Liver (tissue), 9 donors: ENCODE results near the gene PCDHGB2. TPM values are rescaled to one million over a fixed set of nuclear protein-coding genes. Genes with fewer than 3 reads are reported as not detected.

ENCODE experiments used
- DNase-seq: peaks from one replicate; pipeline ENCODE4 v3.0.0-alpha.2; 2017; ENCODE audit warnings: low spot score
- H3K27ac ChIP-seq, 2 donors: one replicate each; pipeline ENCODE4 v1.7.0; 2013; ENCODE audit warnings: inconsistent platforms in 2 of 2, low read length in 2 of 2, control low read depth in 1 of 2, low read depth in 1 of 2, mild to moderate bottlenecking in 1 of 2
- H3K27me3 ChIP-seq, 4 donors: one replicate each; pipeline versions ENCODE4 v1.6.1 to v1.7.0; 2013; ENCODE audit warnings: low read length in 3 of 4, inconsistent platforms in 1 of 4, mild to moderate bottlenecking in 1 of 4, moderate library complexity in 1 of 4; ENCODE audit not compliant: control insufficient read depth in 4 of 4, insufficient read depth in 4 of 4
- H3K36me3 ChIP-seq, 4 donors: one replicate each; pipeline versions ENCODE4 v1.6.1 to v1.7.0; 2013; ENCODE audit warnings: low read length in 3 of 4, mild to moderate bottlenecking in 3 of 4, low read depth in 1 of 4, moderate library complexity in 1 of 4; ENCODE audit not compliant: control insufficient read depth in 4 of 4, insufficient read depth in 3 of 4
- H3K4me1 ChIP-seq, 4 donors: one replicate each; pipeline versions ENCODE4 v1.6.1 to v1.7.0; 2013; ENCODE audit warnings: low read length in 3 of 4, mild to moderate bottlenecking in 3 of 4, moderate library complexity in 1 of 4; ENCODE audit not compliant: control insufficient read depth in 4 of 4, insufficient read depth in 4 of 4
- H3K4me3 ChIP-seq, 3 donors: one replicate each; pipeline versions ENCODE4 v1.6.1 to v1.7.0; 2013; ENCODE audit warnings: low read length in 3 of 3, control low read depth in 1 of 3, low read depth in 1 of 3, mild to moderate bottlenecking in 1 of 3
- H3K9ac ChIP-seq, 2 donors: one replicate each; pipeline ENCODE4 v1.7.0; 2013; ENCODE audit warnings: low read length in 2 of 2, mild to moderate bottlenecking in 2 of 2, moderate library complexity in 2 of 2, control low read depth in 1 of 2, low read depth in 1 of 2
- H3K9me3 ChIP-seq, 4 donors: one replicate each; pipeline versions ENCODE4 v1.6.1 to v1.7.0; 2013; ENCODE audit warnings: low read length in 3 of 4; ENCODE audit not compliant: control insufficient read depth in 4 of 4
- ATF3 ChIP-seq: IDR thresholded peaks from 2 replicates; pipeline ENCODE4 v1.6.1; 2016; ENCODE audit warnings: antibody characterized with exemption
- CTCF ChIP-seq: fragments of 150-350 bp; IDR thresholded peaks from 2 replicates; pipeline ENCODE4 v1.5.1; 2017; ENCODE audit warnings: improper control_type of control experiment, low read depth, low read length; ENCODE audit not compliant: missing input control
- GABPA ChIP-seq, 2 donors: IDR thresholded peaks in 1 of 2; conservative IDR thresholded peaks in 1 of 2; 2 replicates each; pipeline ENCODE4 v1.6.1; 2016; ENCODE audit warnings: antibody characterized with exemption in 2 of 2, mild to moderate bottlenecking in 1 of 2, moderate library complexity in 1 of 2
- NR2F2 ChIP-seq: IDR thresholded peaks from 2 replicates; pipeline ENCODE4 v1.6.1; 2016; ENCODE audit warnings: antibody characterized with exemption
- RAD21 ChIP-seq, 2 donors: IDR thresholded peaks; 2 replicates each; pipeline ENCODE4 v1.6.1; 2016; ENCODE audit warnings: antibody characterized with exemption in 2 of 2, mild to moderate bottlenecking in 2 of 2
- YY1 ChIP-seq: IDR thresholded peaks from 2 replicates; pipeline ENCODE4 v1.6.1; 2016; ENCODE audit warnings: antibody characterized with exemption, mild to moderate bottlenecking
- WGBS: extraction: QIAGEN DNeasy Blood & Tissue Kit; methylation state at CpG from one replicate; pipeline ENCODE4 v1.1.7; 2013; 5-methylcytosine and 5-hydroxymethylcytosine counted together
- polyA plus RNA-seq, 2 donors: library from polyadenylated mRNA; stranded (reverse) in 1 of 2; unstranded in 1 of 2; fragments of 200-250 nt in 1 of 2; fragments of >200 nt in 1 of 2; fragmentation: Nextera tagmentation in 1 of 2; extraction: Ambion mirVana in 1 of 2; gene quantifications; one replicate each; pipeline versions ENCODE4 v1.2.1 to v1.2.3, GENCODE V29; 2013 to 2015
- total RNA-seq, 2 donors: library from RNA; depleted of rRNA; stranded (reverse); fragments of >200 nt; gene quantifications; one replicate each; pipeline ENCODE4 v1.2.3, GENCODE V29; 2014
- TF ChIP-seq, protein P1 (sequence below): IDR thresholded peaks from 2 replicates; pipeline ENCODE4 v1.6.1; 2016; ENCODE audit warnings: antibody characterized with exemption
- donor health status: healthy.
- donor health status: healthy.
- donor health status: healthy.
- donor health status: healthy.
- donor health status: healthy.

The PCDHGB2 gene
- total and polyA plus RNA-seq, 4 donors: 0.28 to 1.0 (median 0.47) TPM; not detected in 1

- TF ChIP-seq NR2F2 (no peak), GABPA (IDR thresholded peaks at IDR 0.05 in 1 of 2, conservative IDR thresholded peaks at IDR 0.05 in 1 of 2) (no peak), CTCF (no peak), ATF3 (no peak)
- H3K36me3 ChIP-seq: no peaks in the 10 kb centered on the region
- H3K27ac ChIP-seq: no peak overlapping the region
- DNase-seq: no peak
- 29% methylated on average over 61 of the region's 61 CpGs for WGBS
- peaks cover 0 to 4% (median 0%) of the 10 kb centered on the region in 4 donors for H3K4me1 ChIP-seq
- H3K9ac ChIP-seq: no peak overlapping the region
- peak overlapping the region in 2 of 3 donors; percentile 6 to 54 for H3K4me3 ChIP-seq
- H3K9me3 ChIP-seq: peaks cover 16 to 67% (median 33%) of the 10 kb centered on the region in 4 donors
- peaks cover 0 to 3% (median 0%) of the 10 kb centered on the region in 4 donors for H3K27me3 ChIP-seq
Measured at GRCh38 chr5:141399555-141400258, 39.9 kb downstream of the PCDHGB2 start.

DNA sequence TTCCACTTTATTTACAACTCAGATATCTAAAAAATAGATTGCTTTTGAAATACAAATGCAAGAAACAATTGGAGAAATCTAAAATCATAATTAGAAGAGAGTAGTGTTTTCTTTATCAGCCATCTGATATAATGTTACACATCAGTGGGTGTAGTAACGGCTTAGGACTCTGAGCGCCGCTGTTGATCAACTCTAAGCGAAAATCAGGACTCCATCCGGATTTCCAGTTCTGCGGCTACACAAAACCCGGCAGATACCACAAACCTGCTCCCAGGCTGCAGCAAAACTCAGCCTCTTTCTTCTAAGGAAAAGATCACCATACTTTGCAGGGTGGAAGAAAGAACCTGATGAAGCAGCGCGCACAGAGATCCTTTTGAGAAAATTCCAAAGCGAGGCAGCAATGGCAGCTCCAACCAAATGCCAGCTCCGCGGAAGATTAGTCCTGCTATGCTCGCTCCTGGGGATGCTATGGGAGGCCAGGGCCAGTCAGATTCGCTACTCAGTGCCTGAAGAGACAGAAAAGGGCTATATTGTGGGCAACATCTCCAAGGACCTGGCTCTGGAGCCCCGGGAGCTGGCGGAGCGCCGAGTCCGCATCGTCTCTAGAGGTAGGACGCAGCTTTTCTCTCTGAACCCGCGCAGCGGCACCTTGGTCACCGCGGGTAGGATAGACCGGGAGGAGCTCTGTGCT, 42.9 kb downstream of the PCDHGB2 start, which contains the start of gene PCDHGA9:
Gene PCDHGA9, plus strand, starts transcription at position 226 of the 691 bp plus-strand sequence. Its CDS starts 175 bp downstream, at position 401.
- Histone ChIP-seq H3K4me3 (peak within 1 kb of the TSS; percentile 27 to 69 (median 63)), H3K27ac (no peak within 1 kb of the TSS), H3K9me3 (peaks cover 16 to 63% (median 36%) of the 10 kb centered on the region in 4 donors), H3K4me1 (peaks cover 0 to 4% (median 0%) of the 10 kb centered on the region in 4 donors), H3K27me3 (peaks cover 0 to 3% (median 0%) of the 10 kb centered on the region in 4 donors), H3K9ac (no peak within 1 kb of the TSS), H3K36me3 (no peaks in the 10 kb centered on the region)
- 19% methylated on average over 27 of the region's 27 CpGs for WGBS
- no peak for DNase-seq
- TF ChIP-seq, protein P1, sequence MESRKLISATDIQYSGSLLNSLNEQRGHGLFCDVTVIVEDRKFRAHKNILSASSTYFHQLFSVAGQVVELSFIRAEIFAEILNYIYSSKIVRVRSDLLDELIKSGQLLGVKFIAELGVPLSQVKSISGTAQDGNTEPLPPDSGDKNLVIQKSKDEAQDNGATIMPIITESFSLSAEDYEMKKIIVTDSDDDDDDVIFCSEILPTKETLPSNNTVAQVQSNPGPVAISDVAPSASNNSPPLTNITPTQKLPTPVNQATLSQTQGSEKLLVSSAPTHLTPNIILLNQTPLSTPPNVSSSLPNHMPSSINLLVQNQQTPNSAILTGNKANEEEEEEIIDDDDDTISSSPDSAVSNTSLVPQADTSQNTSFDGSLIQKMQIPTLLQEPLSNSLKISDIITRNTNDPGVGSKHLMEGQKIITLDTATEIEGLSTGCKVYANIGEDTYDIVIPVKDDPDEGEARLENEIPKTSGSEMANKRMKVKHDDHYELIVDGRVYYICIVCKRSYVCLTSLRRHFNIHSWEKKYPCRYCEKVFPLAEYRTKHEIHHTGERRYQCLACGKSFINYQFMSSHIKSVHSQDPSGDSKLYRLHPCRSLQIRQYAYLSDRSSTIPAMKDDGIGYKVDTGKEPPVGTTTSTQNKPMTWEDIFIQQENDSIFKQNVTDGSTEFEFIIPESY: no peak
- TF ChIP-seq YY1: peak; percentile 26
- peak; percentile 50 for TF ChIP-seq CTCF
- no peak for TF ChIP-seq ATF3
- peak; percentile 62 to 65 for TF ChIP-seq RAD21 (IDR thresholded peaks at IDR 0.05)
